NCI-H526 treated with DMSO at 0.1 percent for 48 hours (cell line): ENCODE results near the gene CENPH.
"Not testable (repeated sequence)": the region's sequence is repeated elsewhere in the genome, so short reads cannot be mapped to it uniquely, and the experiment has no call there.

ENCODE experiments used
- DNase-seq: peaks from one replicate; lab custom pipeline; 2025; lab: John Stamatoyannopoulos, UW

The CENPH gene

DNA sequence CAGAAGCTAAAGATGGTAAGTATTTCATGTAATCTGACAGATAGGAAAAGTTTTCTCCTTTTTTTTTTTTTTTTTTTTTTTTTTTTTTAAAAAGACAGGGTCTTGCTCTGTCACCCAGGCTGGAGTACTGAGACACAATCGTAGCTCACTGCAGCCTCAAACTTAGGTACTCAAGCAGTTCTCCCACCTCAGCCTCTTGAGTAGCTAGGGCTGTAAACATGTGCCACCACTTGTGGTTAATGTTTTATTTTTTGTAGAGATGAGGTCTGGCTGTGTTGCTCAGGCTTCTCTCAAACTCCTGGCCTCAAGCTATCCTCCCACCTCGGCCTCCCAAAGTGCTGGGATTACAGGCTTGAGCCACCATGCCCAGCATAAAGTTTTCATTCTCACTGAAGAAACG lies 63.1 kb downstream of the CENPH start:
- DNase-seq, result no peak

DNA sequence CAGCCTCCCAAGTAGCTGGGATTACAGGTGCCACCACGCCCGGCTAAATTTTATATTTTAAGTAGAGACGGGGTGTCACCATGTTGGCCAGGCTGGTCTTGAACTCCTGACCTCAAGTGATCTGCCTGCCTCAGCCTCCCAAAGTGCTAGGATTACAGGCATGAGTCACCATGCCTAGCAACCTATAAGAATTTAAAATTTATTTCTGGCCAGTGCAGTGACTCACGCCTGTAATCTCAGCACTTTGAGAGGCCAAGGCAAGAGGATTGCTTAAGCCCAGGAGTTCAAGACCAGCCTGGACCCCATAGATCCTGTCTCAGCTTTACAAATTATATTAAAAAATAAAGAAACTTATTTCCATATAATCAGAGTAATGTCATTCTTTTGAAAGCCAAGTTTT lies 66.6 kb downstream of the CENPH start:
- DNase-seq, result not testable (repeated sequence)

DNA sequence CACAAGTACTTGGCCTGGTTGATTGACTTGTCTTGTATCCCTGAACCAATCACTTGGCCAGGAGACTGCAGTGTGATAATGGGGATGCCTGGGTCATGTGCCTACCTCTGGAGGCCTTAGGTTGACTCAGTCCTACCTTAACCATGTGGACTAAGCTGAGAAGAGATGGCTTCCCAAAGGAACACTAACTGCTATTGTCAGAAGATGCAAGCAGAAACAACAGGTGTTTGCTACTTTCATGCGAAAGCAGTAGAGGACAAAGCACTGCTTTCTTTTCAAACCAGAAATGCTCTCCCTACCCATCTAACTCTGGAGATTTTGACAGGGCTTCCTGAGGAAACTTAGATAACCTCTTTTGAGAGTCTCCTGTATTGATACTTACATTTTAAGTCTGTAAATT lies 68.2 kb downstream of the CENPH start:
- no peak for DNase-seq
